K562 (cell line): Measurements from ENCODE around the gene C11orf54. TPM values are rescaled to one million over a fixed set of nuclear protein-coding genes. Genes with fewer than 3 reads are reported as not detected.

Experiments used
- ATAC-seq: fragments of 200-7000 bp; cut with Tn5 transposase; 3 replicates; pipeline ENCODE4 v1.9.1; 2020; ENCODE audit warnings: moderate library complexity
- BruUV-seq: library from RNA; stranded (reverse); fragments of 400-500 nt; replicated peaks from 2 replicates; lab custom pipeline; 2021; lab: Mats Ljungman, UMichigan
- CTCF ChIA-PET: fragments of 300-600 bp; formaldehyde crosslinking; extraction: SDS; loops from one replicate; lab custom pipeline; 2021; ENCODE audit warnings: low intra/inter-chr PET ratio; lab: Yijun Ruan, JAX
- POLR2A ChIA-PET: fragments of 300-600, 350-650 bp; sonication (Branson Sonifier 250); formaldehyde crosslinking; extraction: SDS; loops from one replicate; lab custom pipeline; 2021; ENCODE audit warnings: antibody characterized with exemption, inconsistent platforms; lab: Yijun Ruan, JAX
- DNase-seq, 4 experiments: peaks; one replicate each; pipeline versions ENCODE4 v3.0.0 to v3.0.0-alpha.2; 2011 to 2018; ENCODE audit warnings: low spot score in 3 of 4, mixed read lengths in 3 of 4; ENCODE audit errors: extremely low read depth in 1 of 4
- FAIRE-seq: peaks from 2 replicates; lab custom pipeline; 2011; peaks lifted over from hg19 to GRCh38; lab: Jason Lieb, UNC
- H2AFZ ChIP-seq: 2 replicates; pipeline ENCODE4 v1.6.0; 2011; ENCODE audit warnings: low read depth, low read length, control low read depth, inconsistent platforms
- H3K27ac ChIP-seq: fragments of 200-600 bp; 3 replicates; pipeline ENCODE4 v1.8.0; 2011; ENCODE audit warnings: low read depth, mild to moderate bottlenecking, control low read depth, inconsistent platforms, low read length, moderate library complexity, mixed read lengths; ENCODE audit errors: extremely low read depth
- H3K27me3 ChIP-seq, 2 experiments: fragments of 300-600 bp in 1 of 2; 2 replicates in 1 of 2; 3 replicates in 1 of 2; pipeline versions ENCODE4 v1.6.0 to v1.8.0; 2011; ENCODE audit warnings: inconsistent platforms in 2 of 2, low read length in 2 of 2, mild to moderate bottlenecking in 1 of 2, mixed read lengths in 1 of 2, moderate library complexity in 1 of 2; ENCODE audit not compliant: control insufficient read depth in 2 of 2, insufficient read depth in 2 of 2
- H3K36me3 ChIP-seq: fragments of 300-600 bp; 3 replicates; pipeline ENCODE4 v1.8.0; 2011; ENCODE audit warnings: mild to moderate bottlenecking, low read length, inconsistent platforms; ENCODE audit not compliant: control insufficient read depth, insufficient read depth
- H3K4me1 ChIP-seq, 2 experiments: fragments of 200-600 bp in 1 of 2; replicated peaks in 1 of 2; 2 replicates in 1 of 2; 3 replicates in 1 of 2; pipeline versions ENCODE4 v1.5.1 to v1.8.0; 2011; ENCODE audit warnings: inconsistent platforms in 2 of 2, low read length in 2 of 2, mild to moderate bottlenecking in 1 of 2, mixed read lengths in 1 of 2, moderate library complexity in 1 of 2; ENCODE audit not compliant: control insufficient read depth in 2 of 2, insufficient read depth in 2 of 2
- H3K4me2 ChIP-seq: 2 replicates; pipeline ENCODE4 v1.6.1; 2011; ENCODE audit warnings: low read length, control low read depth, inconsistent platforms, mixed read lengths; ENCODE audit not compliant: insufficient read depth
- H3K4me3 ChIP-seq: fragments of 200-600 bp; sonication (generic), shearing (Covaris generic); 2 replicates; pipeline ENCODE4 v1.5.1; 2016; ENCODE audit warnings: control low read depth, inconsistent platforms
- H3K79me2 ChIP-seq: fragments of 200-600 bp; 3 replicates; pipeline ENCODE4 v1.8.0; 2011; ENCODE audit warnings: low read length, inconsistent platforms; ENCODE audit not compliant: control insufficient read depth, insufficient read depth
- H3K9ac ChIP-seq, 2 experiments: 2 replicates each; pipeline versions ENCODE4 v1.6.0 to v1.6.1; 2011; ENCODE audit warnings: low read depth in 2 of 2, low read length in 2 of 2, control low read depth in 1 of 2, inconsistent platforms in 1 of 2, mild to moderate bottlenecking in 1 of 2, mixed read lengths in 1 of 2; ENCODE audit not compliant: insufficient read depth in 1 of 2
- H3K9me1 ChIP-seq: one replicate; pipeline ENCODE4 v1.6.0; 2011; ENCODE audit warnings: inconsistent platforms, mild to moderate bottlenecking, low read length, moderate library complexity; ENCODE audit not compliant: control insufficient read depth, insufficient read depth
- H3K9me3 ChIP-seq: replicated peaks from 2 replicates; pipeline ENCODE4 v1.5.1; 2011; ENCODE audit warnings: low read depth, low read length, inconsistent platforms; ENCODE audit not compliant: control insufficient read depth, insufficient read depth
- H4K20me1 ChIP-seq: replicated peaks from 2 replicates; pipeline ENCODE4 v1.6.1; 2011; ENCODE audit warnings: low read length, inconsistent platforms, mixed read lengths; ENCODE audit not compliant: control insufficient read depth, insufficient read depth
- BACH1 ChIP-seq: fragments of 200-800 bp; sonication (Bioruptor generic); IDR thresholded peaks from 2 replicates; pipeline ENCODE4 v1.6.1; 2016; ENCODE audit warnings: missing genetic modification characterization, missing compliant biosample characterization
- GATAD2B ChIP-seq: fragments of 450-650 bp; IDR thresholded peaks from 2 replicates; pipeline ENCODE4 v1.6.1; 2017; ENCODE audit warnings: mild to moderate bottlenecking, borderline replicate concordance
- JUND ChIP-seq, 2 experiments: IDR thresholded peaks; 2 replicates in 1 of 2; 3 replicates in 1 of 2; pipeline ENCODE4 v1.6.1; 2011; ENCODE audit warnings: borderline replicate concordance in 2 of 2, low read depth in 2 of 2, low read length in 2 of 2, improper control_type of control experiment in 1 of 2, missing biosample characterization in 1 of 2, missing genetic modification characterization in 1 of 2, missing genetic modification reagents in 1 of 2
- KAT8 ChIP-seq: fragments of 450-650 bp; IDR thresholded peaks from 2 replicates; pipeline ENCODE4 v1.6.1; 2016; ENCODE audit warnings: low read depth, mild to moderate bottlenecking
- LEF1 ChIP-seq: fragments of 450-650 bp; IDR thresholded peaks from 2 replicates; pipeline ENCODE4 v1.6.1; 2016; ENCODE audit warnings: mild to moderate bottlenecking
- MAFF ChIP-seq: IDR thresholded peaks from 2 replicates; pipeline ENCODE4 v1.6.1; 2012; ENCODE audit warnings: low read length, improper control_type of control experiment
- MAFK ChIP-seq: IDR thresholded peaks from 2 replicates; pipeline ENCODE4 v1.6.1; 2011; ENCODE audit warnings: low read length, improper control_type of control experiment
- NFE2 ChIP-seq: IDR thresholded peaks from 2 replicates; pipeline ENCODE4 v1.6.1; 2014; ENCODE audit warnings: antibody characterized with exemption, low read depth
- NFE2L1 ChIP-seq: fragments of 450-650 bp; IDR thresholded peaks from 2 replicates; pipeline ENCODE4 v1.6.1; 2016; ENCODE audit warnings: missing genetic modification characterization, low read depth, mild to moderate bottlenecking, missing compliant biosample characterization, moderate library complexity, borderline replicate concordance
- NFIC ChIP-seq: fragments of 450-650 bp; IDR thresholded peaks from 2 replicates; pipeline ENCODE4 v1.6.1; 2017; ENCODE audit warnings: mild to moderate bottlenecking, inconsistent platforms
- POLR2G ChIP-seq: fragments of 200-400 bp; formaldehyde crosslinking; IDR thresholded peaks from 2 replicates; pipeline ENCODE4 v1.6.1; 2017; ENCODE audit warnings: low read depth, mild to moderate bottlenecking, antibody characterized with exemption, low read length, moderate library complexity
- RBFOX2 ChIP-seq: fragments of 200-400 bp; formaldehyde crosslinking; IDR thresholded peaks from 2 replicates; pipeline ENCODE4 v1.6.1; 2017; ENCODE audit warnings: low read depth, mild to moderate bottlenecking, low read length, moderate library complexity
- TRIM24 ChIP-seq, 2 experiments: fragments of 450-650 bp; IDR thresholded peaks; 2 replicates each; pipeline ENCODE4 v1.6.1; 2016
- U2AF1 ChIP-seq: fragments of 200-400 bp; formaldehyde crosslinking; optimal IDR thresholded peaks from 2 replicates; pipeline ENCODE3; 2017; ENCODE audit warnings: mild to moderate bottlenecking, low read depth, low read length, moderate library complexity
- ZNF316 ChIP-seq: fragments of 450-650 bp; IDR thresholded peaks from 2 replicates; pipeline ENCODE4 v1.6.1; 2016
- ZNF384 ChIP-seq: IDR thresholded peaks from 2 replicates; pipeline ENCODE4 v1.6.1; 2012; ENCODE audit warnings: low read depth, low read length, improper control_type of control experiment
- WGBS: fragments of 100-300 bp; shearing (Covaris generic); methylation state at CpG from one replicate; pipeline ENCODE4 v1.1.6; 2016; ENCODE audit warnings: low coverage, mixed read lengths; ENCODE audit not compliant: insufficient coverage; ENCODE audit errors: missing lambda C conversion rate; 5-methylcytosine and 5-hydroxymethylcytosine counted together
- in situ Hi-C: fragments of 300-500 bp; cut with MboI; formaldehyde crosslinking; loops from 4 replicates; pipeline ENCODE4 v1.15.0; 2018; ENCODE audit warnings: inconsistent platforms, mixed read lengths
- intact Hi-C: fragments of 100-400 bp; cut with micrococcal nuclease; formaldehyde crosslinking; loops from 2 replicates; pipeline ENCODE4 v1.14.2; 2022
- polyA plus RNA-seq, 8 experiments: library from polyadenylated mRNA; depleted of rRNA in 4 of 8; stranded (reverse) in 5 of 8; unstranded in 3 of 8; fragments of >200 nt; fragmentation: Nextera tagmentation in 2 of 8; fragmentation: Illumina TruSeq in 1 of 8; extraction: Ambion mirVana in 2 of 8; extraction: Trizol in 1 of 8; gene quantifications; 2 replicates each; pipeline versions ENCODE4 v1.2.1 to v1.2.3, GENCODE V29; 2011 to 2014; ENCODE audit warnings: inconsistent platforms in 1 of 8, missing spikeins in 1 of 8
- total RNA-seq, 7 experiments: library from RNA; depleted of rRNA in 6 of 7; stranded (reverse); fragments of >200 nt in 6 of 7; fragmentation: Illumina TruSeq in 2 of 7; extraction: Trizol in 2 of 7; gene quantifications; 2 replicates each; pipeline versions ENCODE4 v1.2.1 to v1.2.3, GENCODE V29; 2011 to 2021; ENCODE audit warnings: low replicate concordance in 1 of 7
- TF ChIP-seq, protein P1 (sequence below), 2 experiments: fragments of 450-650 bp in 1 of 2; sonication (generic) in 1 of 2; formaldehyde crosslinking in 1 of 2; IDR thresholded peaks in 1 of 2; conservative IDR thresholded peaks in 1 of 2; 2 replicates each; pipeline versions ENCODE4 v1.6.1 to v1.8.1; 2016 to 2023; ENCODE audit warnings: mild to moderate bottlenecking in 2 of 2, moderate library complexity in 2 of 2, inconsistent platforms in 1 of 2, missing genetic modification reagents in 1 of 2
- TF ChIP-seq, protein P2 (sequence below), 2 experiments: IDR thresholded peaks in 1 of 2; conservative IDR thresholded peaks in 1 of 2; 2 replicates each; pipeline ENCODE4 v1.6.1; 2016; ENCODE audit warnings: low read depth in 2 of 2, mild to moderate bottlenecking in 1 of 2, missing compliant biosample characterization in 1 of 2, missing genetic modification characterization in 1 of 2, moderate library complexity in 1 of 2

Gene C11orf54
- total and polyA plus RNA-seq, 9 of the 15 experiments (the other 6 are each of a cell fraction or from before 2014, with no cell fraction given), result 13.4 to 33.0 (median 23.1) TPM

DNA sequence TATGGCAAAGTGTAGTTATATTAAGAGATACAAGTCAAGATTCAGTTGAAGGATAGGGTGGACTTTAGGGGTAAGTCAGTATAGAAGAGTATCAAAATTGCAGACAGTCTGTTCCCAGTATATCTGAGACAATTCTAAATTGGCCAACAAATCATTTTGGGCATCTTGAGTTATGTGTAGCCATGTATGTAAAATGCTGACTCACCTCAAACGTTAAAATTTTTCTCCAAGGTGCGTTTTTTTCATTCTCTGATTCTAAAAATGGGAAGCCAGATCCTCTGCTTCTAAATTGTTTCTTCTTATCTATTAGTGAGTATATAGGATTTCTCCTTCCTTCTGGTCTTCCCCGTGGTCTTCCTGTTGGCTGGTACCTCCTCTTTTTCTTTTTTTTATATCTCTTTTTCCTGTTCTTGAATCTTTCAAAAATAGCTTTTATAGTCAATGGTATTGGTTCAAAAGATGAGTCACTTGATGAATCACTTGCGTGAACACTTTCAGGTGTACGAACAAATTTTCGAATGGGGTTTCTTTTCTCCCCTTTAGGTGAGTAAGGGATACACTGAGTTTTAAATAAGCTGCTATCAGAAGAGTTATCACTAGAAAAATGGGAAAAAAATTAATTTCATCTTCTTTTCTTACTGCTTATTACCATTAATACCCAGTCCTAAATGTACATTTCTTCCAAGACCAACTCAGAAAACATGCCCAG, 3.4 kb upstream of the C11orf54 start:
- peak overlapping the region; percentile 95 for H3K4me2 ChIP-seq
- 0 out of 2 replicates have a peak, but pooled peaks have one; percentile 7 for TF ChIP-seq LEF1
- peak; percentile 63; the same call in 1 of the 2 replicates for TF ChIP-seq NFE2L1 (tag)
- TF ChIP-seq RBFOX2, result peak; percentile 56
- no peak for TF ChIP-seq TRIM24 (IDR thresholded peaks at IDR 0.05)
- peak; percentile 30; the same call in 1 of the 2 replicates for TF ChIP-seq JUND (IDR thresholded peaks at IDR 0.05; ENCODE audit: borderline replicate concordance, low read depth, low read length)
- TF ChIP-seq JUND (tag; IDR thresholded peaks at IDR 0.05; ENCODE audit: borderline replicate concordance, low read depth, low read length), result peak; percentile 46; the same call in 1 of the 3 replicates
- no peak for TF ChIP-seq GATAD2B
- no peak for TF ChIP-seq NFIC
- TF ChIP-seq, protein P1, sequence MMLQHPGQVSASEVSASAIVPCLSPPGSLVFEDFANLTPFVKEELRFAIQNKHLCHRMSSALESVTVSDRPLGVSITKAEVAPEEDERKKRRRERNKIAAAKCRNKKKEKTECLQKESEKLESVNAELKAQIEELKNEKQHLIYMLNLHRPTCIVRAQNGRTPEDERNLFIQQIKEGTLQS (IDR thresholded peaks at IDR 0.05), result peak; percentile 54; the same call in 1 of the 2 replicates
- TF ChIP-seq, protein P1 (CRISPR knock-in tag; conservative IDR thresholded peaks at IDR 0.05), result no peak
- peak; percentile 95 for TF ChIP-seq MAFF
- TF ChIP-seq, protein P2, sequence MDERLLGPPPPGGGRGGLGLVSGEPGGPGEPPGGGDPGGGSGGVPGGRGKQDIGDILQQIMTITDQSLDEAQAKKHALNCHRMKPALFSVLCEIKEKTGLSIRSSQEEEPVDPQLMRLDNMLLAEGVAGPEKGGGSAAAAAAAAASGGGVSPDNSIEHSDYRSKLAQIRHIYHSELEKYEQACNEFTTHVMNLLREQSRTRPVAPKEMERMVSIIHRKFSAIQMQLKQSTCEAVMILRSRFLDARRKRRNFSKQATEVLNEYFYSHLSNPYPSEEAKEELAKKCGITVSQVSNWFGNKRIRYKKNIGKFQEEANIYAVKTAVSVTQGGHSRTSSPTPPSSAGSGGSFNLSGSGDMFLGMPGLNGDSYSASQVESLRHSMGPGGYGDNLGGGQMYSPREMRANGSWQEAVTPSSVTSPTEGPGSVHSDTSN (CRISPR knock-in tag; IDR thresholded peaks at IDR 0.05; ENCODE audit: low read depth), result no peak
- TF ChIP-seq, protein P2 (tag; conservative IDR thresholded peaks at IDR 0.05; ENCODE audit: low read depth), result peak; percentile 68
- peak; percentile 28; the same call in 1 of the 2 replicates for TF ChIP-seq POLR2G
- TF ChIP-seq ZNF384, result peak; percentile 36; the same call in 1 of the 2 replicates
- TF ChIP-seq BACH1, result peak; percentile 79
- TF ChIP-seq MAFK, result peak; percentile 93
- peak; percentile 89 for TF ChIP-seq NFE2
- peak; percentile 99 for TF ChIP-seq ZNF316
- TF ChIP-seq U2AF1, result peak; percentile 76
- TF ChIP-seq KAT8, result no peak

More for the DNA sequence above, 3.4 kb upstream of the C11orf54 start:
- H3K36me3 ChIP-seq, result peaks cover 75% of the 10 kb centered on the region
- no peak for FAIRE-seq
- ChIA-PET POLR2A (interaction anchor here (0.6 to 5.1 kb wide), 7 partner anchors 9 to 46 kb away, joined by 3 to 98 read pairs (median 5); partner anchors contain the start of gene MED17), CTCF (no interaction called here)
- peak overlapping the region; percentile 98 for H3K27ac ChIP-seq
- no peaks in the 10 kb centered on the region for H3K9me3 ChIP-seq
- peaks cover 3 to 4% of the 10 kb centered on the region in 2 experiments; a peak in 4 of 5 replicates for H3K4me1 ChIP-seq
- BruUV-seq, result no TSS peak
- no peak for DNase-seq
- H2AFZ ChIP-seq, result no peak overlapping the region
- 4% methylated on average over 6 of the region's 6 CpGs for WGBS
- in situ Hi-C loops, result no loop called here
- H4K20me1 ChIP-seq, result peaks cover 4% of the 10 kb centered on the region
- H3K9me1 ChIP-seq, result no peaks in the 10 kb centered on the region
- H3K4me3 ChIP-seq, result peak overlapping the region; percentile 79
- ATAC-seq, result no peak
- intact Hi-C loops, result no loop called here
- peak overlapping the region in 1 of 2 experiments; percentile 99; a peak in 3 of 4 replicates for H3K9ac ChIP-seq
- peaks cover 100% of the 10 kb centered on the region for H3K79me2 ChIP-seq
- H3K27me3 ChIP-seq, result no peaks in the 10 kb centered on the region
